ENCODE measurements around the gene RALB.

- TF ChIP-seq RAD21 (IDR thresholded peaks at IDR 0.05; ENCODE audit: low read depth) = no peak
- TF ChIP-seq USF1 (IDR thresholded peaks at IDR 0.05) = peak; percentile 28; the same call in 1 of the 2 replicates
- TF ChIP-seq EP300 (IDR thresholded peaks at IDR 0.05; ENCODE audit: borderline replicate concordance) = peak; percentile 70; the same call in 1 of the 2 replicates
- no peak for TF ChIP-seq CREB1 (IDR thresholded peaks at IDR 0.05; ENCODE audit: low read depth)
- peak; percentile 69 for TF ChIP-seq TEAD4 (IDR thresholded peaks at IDR 0.05)
- no peak for TF ChIP-seq EGR1 (IDR thresholded peaks at IDR 0.05)
Observed at GRCh38 chr2:120239488-120240287, 13.0 kb upstream of the RALB start.
